ENCODE data around the gene RAB40B.

DNA sequence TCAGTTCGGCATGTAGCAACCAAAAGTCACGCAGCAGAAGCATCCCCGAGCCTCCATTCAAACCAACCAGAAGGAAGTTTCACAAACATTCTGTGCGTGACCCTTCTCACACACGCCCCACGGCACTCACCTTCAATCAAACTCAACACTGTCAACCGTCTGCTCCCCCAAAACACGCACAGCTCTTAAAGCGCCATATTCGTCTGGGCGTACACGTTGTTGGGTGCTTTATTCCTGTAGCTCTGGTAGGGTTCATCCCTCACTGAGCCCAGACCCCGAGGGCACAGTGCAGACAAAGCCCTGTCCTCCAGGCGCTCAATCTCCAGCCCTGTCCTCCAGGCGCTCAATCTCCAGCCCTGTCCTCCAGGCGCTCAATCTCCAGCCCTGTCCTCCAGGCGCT is 2.2 kb downstream of the RAB40B start:
- TF ChIP-seq, protein P1, sequence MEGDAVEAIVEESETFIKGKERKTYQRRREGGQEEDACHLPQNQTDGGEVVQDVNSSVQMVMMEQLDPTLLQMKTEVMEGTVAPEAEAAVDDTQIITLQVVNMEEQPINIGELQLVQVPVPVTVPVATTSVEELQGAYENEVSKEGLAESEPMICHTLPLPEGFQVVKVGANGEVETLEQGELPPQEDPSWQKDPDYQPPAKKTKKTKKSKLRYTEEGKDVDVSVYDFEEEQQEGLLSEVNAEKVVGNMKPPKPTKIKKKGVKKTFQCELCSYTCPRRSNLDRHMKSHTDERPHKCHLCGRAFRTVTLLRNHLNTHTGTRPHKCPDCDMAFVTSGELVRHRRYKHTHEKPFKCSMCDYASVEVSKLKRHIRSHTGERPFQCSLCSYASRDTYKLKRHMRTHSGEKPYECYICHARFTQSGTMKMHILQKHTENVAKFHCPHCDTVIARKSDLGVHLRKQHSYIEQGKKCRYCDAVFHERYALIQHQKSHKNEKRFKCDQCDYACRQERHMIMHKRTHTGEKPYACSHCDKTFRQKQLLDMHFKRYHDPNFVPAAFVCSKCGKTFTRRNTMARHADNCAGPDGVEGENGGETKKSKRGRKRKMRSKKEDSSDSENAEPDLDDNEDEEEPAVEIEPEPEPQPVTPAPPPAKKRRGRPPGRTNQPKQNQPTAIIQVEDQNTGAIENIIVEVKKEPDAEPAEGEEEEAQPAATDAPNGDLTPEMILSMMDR (IDR thresholded peaks at IDR 0.05) = no peak
- TF ChIP-seq POLR2A (IDR thresholded peaks at IDR 0.05) = no peak
